ENCODE measurements around the gene ELOVL6. TPM values are rescaled to one million over a fixed set of nuclear protein-coding genes. Genes with fewer than 3 reads are reported as not detected.
"Not testable (repeated sequence)": the region's sequence is repeated elsewhere in the genome, so short reads cannot be mapped to it uniquely, and the experiment has no call there.

The ELOVL6 gene
- total RNA-seq, 1 donor from 2014 or later = 13.2 TPM

DNA sequence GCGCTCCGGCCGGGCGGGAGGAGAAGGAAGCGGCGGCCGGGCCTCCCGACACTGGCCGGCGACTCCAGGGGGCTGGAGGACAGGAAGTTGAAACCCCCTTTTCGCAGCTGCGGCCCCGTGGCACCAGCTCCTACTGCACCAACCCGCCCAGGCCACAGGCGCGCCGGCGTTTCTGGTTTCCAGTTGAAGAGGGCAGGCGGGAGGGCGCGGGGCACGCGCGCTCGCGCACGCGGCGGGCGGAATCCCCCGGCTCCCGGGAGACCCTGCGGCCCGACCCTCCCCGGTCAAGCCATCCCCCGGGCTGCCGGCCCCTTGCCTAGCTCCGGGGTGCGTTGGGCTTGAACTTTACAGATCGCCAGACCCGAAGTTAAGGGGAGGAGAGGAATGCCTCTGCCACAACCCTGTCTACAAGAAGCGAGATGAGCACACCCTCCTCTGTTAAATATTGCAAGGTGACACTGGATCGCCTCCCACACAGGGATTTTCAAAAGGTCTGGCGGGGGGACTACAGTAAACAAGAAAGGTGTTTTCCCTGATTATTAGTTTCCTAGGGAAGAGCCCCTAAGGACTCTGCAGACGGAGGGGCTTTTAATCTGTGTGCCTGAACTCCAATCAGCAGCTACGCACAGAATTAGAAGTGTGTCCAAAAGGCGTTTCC is 1.4 kb downstream of the ELOVL6 start:
- no peak for DNase-seq (ENCODE audit: low read depth)
- H3K4me3 ChIP-seq (ENCODE audit: low read depth, low read length) = peak overlapping the region; percentile 93
- TF ChIP-seq, protein P1, sequence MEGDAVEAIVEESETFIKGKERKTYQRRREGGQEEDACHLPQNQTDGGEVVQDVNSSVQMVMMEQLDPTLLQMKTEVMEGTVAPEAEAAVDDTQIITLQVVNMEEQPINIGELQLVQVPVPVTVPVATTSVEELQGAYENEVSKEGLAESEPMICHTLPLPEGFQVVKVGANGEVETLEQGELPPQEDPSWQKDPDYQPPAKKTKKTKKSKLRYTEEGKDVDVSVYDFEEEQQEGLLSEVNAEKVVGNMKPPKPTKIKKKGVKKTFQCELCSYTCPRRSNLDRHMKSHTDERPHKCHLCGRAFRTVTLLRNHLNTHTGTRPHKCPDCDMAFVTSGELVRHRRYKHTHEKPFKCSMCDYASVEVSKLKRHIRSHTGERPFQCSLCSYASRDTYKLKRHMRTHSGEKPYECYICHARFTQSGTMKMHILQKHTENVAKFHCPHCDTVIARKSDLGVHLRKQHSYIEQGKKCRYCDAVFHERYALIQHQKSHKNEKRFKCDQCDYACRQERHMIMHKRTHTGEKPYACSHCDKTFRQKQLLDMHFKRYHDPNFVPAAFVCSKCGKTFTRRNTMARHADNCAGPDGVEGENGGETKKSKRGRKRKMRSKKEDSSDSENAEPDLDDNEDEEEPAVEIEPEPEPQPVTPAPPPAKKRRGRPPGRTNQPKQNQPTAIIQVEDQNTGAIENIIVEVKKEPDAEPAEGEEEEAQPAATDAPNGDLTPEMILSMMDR (conservative IDR thresholded peaks at IDR 0.05; ENCODE audit: low read depth, low read length) = no peak

DNA sequence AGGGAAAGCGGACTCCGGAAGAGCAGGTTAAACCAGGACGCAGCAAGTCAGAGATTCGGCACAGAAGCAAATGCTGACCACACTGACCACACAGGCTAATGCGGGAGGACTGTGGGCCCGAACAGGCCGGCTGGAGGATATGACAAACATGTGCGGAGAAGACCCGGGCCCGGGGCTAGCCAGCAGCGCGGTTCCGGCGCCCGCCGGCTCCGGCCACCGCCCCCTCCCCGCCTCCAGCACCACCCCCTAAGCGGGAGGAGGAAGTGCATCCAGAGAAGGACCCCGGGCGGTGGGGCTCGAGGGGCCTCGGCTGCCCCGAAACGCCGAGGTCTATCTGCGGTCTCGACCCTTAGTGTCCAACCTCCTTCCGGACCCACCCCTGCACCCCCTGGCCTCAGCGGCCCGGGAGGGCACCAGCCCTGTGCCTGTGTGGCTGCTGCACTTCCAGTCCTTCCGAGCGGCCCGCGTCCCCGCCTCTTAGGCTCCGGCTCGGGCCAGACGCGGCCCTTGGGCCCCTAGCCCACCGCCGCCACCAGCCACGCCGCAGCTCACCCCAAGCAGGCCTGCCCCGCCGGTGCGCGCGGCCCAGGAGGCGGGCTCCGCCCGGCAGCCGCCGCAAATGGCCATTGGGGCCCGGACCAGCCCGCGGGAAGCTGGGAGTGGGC is 2.1 kb downstream of the ELOVL6 start:
- TF ChIP-seq, protein P1 (conservative IDR thresholded peaks at IDR 0.05; ENCODE audit: low read depth, low read length) = no peak
- no peak for DNase-seq (ENCODE audit: low read depth)
- H3K4me3 ChIP-seq (ENCODE audit: low read depth, low read length) = peak overlapping the region; percentile 93

DNA sequence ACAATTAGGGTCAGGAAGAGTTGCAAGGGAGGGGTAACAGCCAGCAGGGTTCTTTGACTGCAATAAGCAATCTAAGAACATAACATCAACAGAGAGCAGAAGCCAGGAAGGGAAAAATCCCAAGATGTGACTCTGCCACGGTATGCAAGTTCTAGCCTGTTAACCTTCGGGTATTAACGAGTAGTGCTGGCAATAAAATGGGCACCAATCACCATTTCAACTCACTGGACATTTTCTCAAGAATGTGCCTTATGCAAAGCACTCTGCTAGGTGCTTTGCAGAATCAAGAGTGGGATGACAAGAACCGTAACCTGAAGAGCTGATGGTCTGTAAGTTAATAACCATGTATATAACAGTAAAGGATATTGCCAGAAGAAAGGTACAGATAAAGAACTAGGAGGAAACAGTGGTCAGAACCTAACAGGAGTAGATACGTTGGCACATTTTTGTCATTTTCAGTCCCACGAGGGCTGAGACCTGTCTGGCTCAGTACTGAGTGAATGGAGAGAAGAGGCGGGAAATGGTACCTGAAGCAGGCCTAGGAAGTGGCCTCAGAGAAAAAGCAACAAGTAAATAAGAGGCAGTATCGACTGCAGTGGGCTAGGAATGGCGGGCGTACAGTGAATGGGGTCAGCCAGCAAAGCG is 2.7 kb downstream of the ELOVL6 start:
- TF ChIP-seq, protein P1 (conservative IDR thresholded peaks at IDR 0.05; ENCODE audit: low read depth, low read length) = no peak
- H3K4me3 ChIP-seq (ENCODE audit: low read depth, low read length) = peak overlapping the region; percentile 93
- no peak for DNase-seq (ENCODE audit: low read depth)

DNA sequence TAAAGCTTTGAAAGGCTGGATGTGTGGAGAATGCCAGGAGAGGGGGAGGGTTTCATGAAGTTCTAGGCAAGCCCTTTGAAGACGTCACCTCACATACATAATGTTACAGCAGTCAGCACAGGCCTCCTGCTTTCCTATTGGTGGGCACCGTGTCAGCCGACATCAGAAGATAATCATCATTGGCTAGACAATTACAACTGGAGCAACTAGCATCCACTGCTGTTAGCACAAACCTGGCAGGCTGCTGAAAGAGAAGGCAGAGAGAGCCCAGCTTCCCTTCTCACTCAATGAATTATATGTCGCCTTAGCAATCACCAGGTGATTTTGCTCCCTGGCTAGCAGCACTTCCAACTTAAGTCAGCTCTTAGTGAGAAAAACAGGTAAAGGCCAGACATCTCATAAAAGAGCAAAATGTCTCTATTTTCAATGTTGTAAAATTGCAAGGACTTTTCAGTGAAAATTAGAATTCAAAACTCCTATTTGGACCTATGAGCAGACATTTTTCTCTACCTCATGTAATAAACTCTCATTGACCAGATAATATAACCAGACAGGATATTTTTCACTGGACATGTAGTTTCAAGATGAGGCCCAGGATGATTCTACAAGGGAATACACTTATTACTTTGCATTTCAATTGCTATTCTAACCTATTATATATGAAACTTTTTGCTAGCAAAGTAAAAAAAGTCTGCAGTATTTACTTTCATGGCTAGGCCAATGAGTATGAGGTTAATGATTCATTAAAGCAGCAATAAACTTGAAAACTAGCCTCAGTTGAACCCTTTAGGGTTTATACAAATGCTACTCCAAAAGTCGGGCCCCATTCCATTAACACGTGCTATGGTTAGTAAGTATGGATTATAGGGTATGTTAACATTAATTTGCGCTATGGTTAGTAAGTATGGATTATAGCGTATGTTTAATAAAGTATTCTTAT is 4.3 kb downstream of the ELOVL6 start:
- no peak overlapping the region for H3K4me3 ChIP-seq (ENCODE audit: low read depth, low read length)
- peak; percentile 71 for DNase-seq (ENCODE audit: low read depth)
- TF ChIP-seq, protein P1 (conservative IDR thresholded peaks at IDR 0.05; ENCODE audit: low read depth, low read length) = no peak

DNA sequence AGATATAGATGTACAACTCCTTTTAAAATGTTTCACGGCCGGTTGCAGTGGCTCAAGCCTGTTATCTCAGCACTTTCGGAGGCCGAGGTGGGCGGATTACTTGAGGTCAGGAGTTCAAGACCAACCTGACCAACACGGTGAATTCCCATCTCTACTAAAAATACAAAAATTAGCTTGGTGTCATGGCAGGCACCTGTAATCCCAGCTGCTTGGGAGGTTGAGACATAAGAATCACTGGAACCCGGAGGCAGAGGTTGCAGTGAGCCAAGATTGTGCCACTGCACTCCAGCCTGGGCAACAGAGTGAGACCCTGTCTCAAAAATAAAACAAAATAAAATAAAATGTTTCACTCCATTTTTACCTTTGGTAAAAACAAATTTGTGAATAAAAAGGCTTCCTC is 5.1 kb downstream of the ELOVL6 start:
- DNase-seq (ENCODE audit: low read depth); H3K4me3 ChIP-seq (ENCODE audit: low read depth, low read length): not testable (repeated sequence)

DNA sequence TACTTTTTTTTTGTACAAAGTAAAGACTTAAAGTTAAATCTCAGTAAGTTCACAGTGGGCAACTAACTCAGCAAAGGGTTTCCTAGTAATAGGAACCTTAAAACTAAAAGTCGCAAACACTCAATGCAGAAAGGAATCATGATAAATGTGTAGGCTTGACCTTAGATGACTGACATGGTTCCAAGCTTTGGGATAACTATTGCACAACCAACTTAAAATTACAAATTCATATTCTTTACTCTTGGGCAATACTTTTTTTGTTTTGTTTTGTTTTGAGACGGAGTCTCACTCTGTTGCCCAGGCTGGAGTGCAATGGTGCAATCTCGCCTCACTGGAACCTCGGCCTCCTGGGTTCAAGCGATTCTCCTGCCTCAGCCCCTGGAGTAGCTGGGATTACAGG is 8.2 kb downstream of the ELOVL6 start:
- no peak for DNase-seq (ENCODE audit: low read depth)
- TF ChIP-seq, protein P1 (conservative IDR thresholded peaks at IDR 0.05; ENCODE audit: low read depth, low read length) = no peak
- no peak overlapping the region for H3K4me3 ChIP-seq (ENCODE audit: low read depth, low read length)

DNA sequence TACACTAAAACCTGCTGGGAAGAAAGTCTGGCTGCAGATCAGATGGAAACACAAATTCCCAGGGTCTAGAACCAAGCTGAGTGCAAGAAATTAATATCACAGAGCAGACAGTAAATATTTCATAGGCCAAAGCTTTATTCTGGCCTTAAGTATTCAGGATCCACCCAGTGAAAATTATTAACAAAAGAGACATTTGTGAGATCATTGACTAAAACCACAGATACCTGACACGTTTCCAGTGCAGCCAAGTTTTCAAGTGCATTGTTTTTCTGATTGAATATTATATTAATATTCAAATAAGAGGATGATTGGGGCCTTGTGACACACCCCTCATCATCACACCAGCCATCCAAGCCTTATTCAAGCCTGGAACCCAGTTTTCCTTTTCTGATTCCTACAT is 10.3 kb downstream of the ELOVL6 start:
- TF ChIP-seq, protein P1 (conservative IDR thresholded peaks at IDR 0.05; ENCODE audit: low read depth, low read length) = no peak
- no peak overlapping the region for H3K4me3 ChIP-seq (ENCODE audit: low read depth, low read length)
- no peak for DNase-seq (ENCODE audit: low read depth)
